Smooth muscle cell of the brain vasculature (primary cell): ENCODE data around the gene JMJD8.
"Not testable (repeated sequence)": the region's sequence is repeated elsewhere in the genome, so short reads cannot be mapped to it uniquely, and the experiment has no call there.

Source experiments
- DNase-seq: peaks from one replicate; pipeline ENCODE4 v3.0.0-alpha.2; 2012; ENCODE audit warnings: low read depth, low spot score

Gene JMJD8

GRCh38 chr16:692356-693108 lies 8.4 kb upstream of the JMJD8 start:
- DNase-seq: no peak

GRCh38 chr16:691242-691641 lies 7.1 kb upstream of the JMJD8 start:
- not testable (repeated sequence) for DNase-seq

GRCh38 chr16:689175-689897 lies 5.2 kb upstream of the JMJD8 start:
- DNase-seq: no peak

- DNase-seq: no peak
Observed at GRCh38 chr16:687499-687898, 3.4 kb upstream of the JMJD8 start.

- no peak for DNase-seq
Observed at GRCh38 chr16:686459-687260, 2.5 kb upstream of the JMJD8 start.

- DNase-seq: no peak
Observed at GRCh38 chr16:685967-686366, 1.8 kb upstream of the JMJD8 start.

- DNase-seq: no peak
Observed at GRCh38 chr16:684961-685696, 995 bp upstream of the JMJD8 start.

GRCh38 chr16:683396-684070 lies 601 bp downstream of the JMJD8 start:
- DNase-seq: no peak

- DNase-seq: no peak
Observed at GRCh38 chr16:682493-683395, 1.4 kb downstream of the JMJD8 start.

GRCh38 chr16:681746-682427 lies 2.2 kb downstream of the JMJD8 start:
- DNase-seq: no peak

- DNase-seq: no peak
Observed at GRCh38 chr16:680967-681745, 3.0 kb downstream of the JMJD8 start.

- DNase-seq: no peak
Observed at GRCh38 chr16:680625-680945, 3.5 kb downstream of the JMJD8 start.

GRCh38 chr16:679814-680624 lies 4.1 kb downstream of the JMJD8 start, which contains the start of gene STUB1:
Gene STUB1, plus strand, starts transcription at chr16:680410. Its CDS starts 116 bp downstream, at chr16:680526.
- DNase-seq: peak; percentile 56

- DNase-seq: peak; percentile 36
Observed at GRCh38 chr16:678858-679813, 5.0 kb downstream of the JMJD8 start.

GRCh38 chr16:678209-678857 lies 5.8 kb downstream of the JMJD8 start:
- no peak for DNase-seq
